ENCODE measurements around the gene LCP1. TPM values are rescaled to one million over a fixed set of nuclear protein-coding genes. Genes with fewer than 3 reads are reported as not detected.

Gene LCP1
- polyA plus RNA-seq, 1 of the 3 experiments (the other 2 are of a cell fraction), result 0.03 TPM

DNA sequence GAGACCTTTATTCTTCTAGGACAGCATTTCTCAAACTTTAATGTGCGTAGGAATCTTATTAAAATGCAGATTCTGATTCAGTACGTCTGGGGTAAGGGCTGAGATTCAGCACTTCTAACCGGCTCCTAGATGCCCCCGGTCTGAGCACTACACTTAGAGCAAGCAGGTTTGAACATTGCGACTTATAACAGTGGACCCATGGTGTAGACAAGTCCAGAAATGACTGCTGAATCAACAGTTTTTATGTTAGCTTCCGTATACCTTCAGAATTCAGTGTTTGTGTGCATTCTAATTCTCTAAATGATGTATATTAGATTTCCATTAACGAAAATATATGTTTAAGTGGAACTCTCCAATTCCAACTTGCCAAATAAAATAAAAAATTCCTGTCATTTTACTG is 59.7 kb downstream of the LCP1 start:
- DNase-seq, result no peak
- H3K9me2 ChIP-seq, result no peaks in the 10 kb centered on the region
- no peak overlapping the region for H2AFZ ChIP-seq (ENCODE audit: low read depth)
- no peaks in the 10 kb centered on the region for H3F3A ChIP-seq (replicated peaks; ENCODE audit: insufficient read depth)
- H3K36me3 ChIP-seq (replicated peaks in 1 of 2; ENCODE audit: control insufficient read depth in 1 of 2, insufficient read depth in 2 of 2, low read length in 1 of 2), result no peaks in the 10 kb centered on the region
- no peaks in the 10 kb centered on the region for H3K9me3 ChIP-seq
- no peaks in the 10 kb centered on the region for H3K27me3 ChIP-seq (ENCODE audit: insufficient read depth)
- no peak overlapping the region for H3K4me2 ChIP-seq
- no peak overlapping the region for H3K27ac ChIP-seq (ENCODE audit: low read depth in 2 of 2, low read length in 1 of 2)
- no peaks in the 10 kb centered on the region for H4K20me1 ChIP-seq (ENCODE audit: insufficient read depth)
- peaks cover 0 to 37% of the 10 kb centered on the region in 2 experiments; a peak in 3 of 4 replicates for H3K4me1 ChIP-seq (ENCODE audit: control insufficient read depth in 1 of 2, insufficient read depth in 2 of 2, low read depth in 1 of 2, low read length in 1 of 2)
- CTCF ChIA-PET, result interaction anchor here (1.0 kb wide), 1 partner anchor 499 kb away, joined by 3 read pairs; no protein-coding TSS in a partner anchor
- no peaks in the 10 kb centered on the region for H3K79me2 ChIP-seq (ENCODE audit: insufficient read depth)
- POLR2A ChIA-PET, result no interaction called here
- H3K9ac ChIP-seq, result no peak overlapping the region
- H3K4me3 ChIP-seq (ENCODE audit: low read depth in 2 of 2, low read length in 1 of 2), result no peak overlapping the region
- TF ChIP-seq RFX5 (IDR thresholded peaks at IDR 0.05; ENCODE audit: low read length) (no peak), RXRA (IDR thresholded peaks at IDR 0.05; ENCODE audit: borderline replicate concordance, low read depth) (no peak), EZH2phosphoT487 (IDR thresholded peaks at IDR 0.05; ENCODE audit: borderline replicate concordance, low read depth) (no peak), ELF1 (IDR thresholded peaks at IDR 0.05) (no peak), MEF2A (IDR thresholded peaks at IDR 0.05; ENCODE audit: borderline replicate concordance, low read depth) (no peak)
- WGBS (ENCODE audit: low lambda C conversion rate), result 78% methylated on average over 7 of the region's 7 CpGs

DNA sequence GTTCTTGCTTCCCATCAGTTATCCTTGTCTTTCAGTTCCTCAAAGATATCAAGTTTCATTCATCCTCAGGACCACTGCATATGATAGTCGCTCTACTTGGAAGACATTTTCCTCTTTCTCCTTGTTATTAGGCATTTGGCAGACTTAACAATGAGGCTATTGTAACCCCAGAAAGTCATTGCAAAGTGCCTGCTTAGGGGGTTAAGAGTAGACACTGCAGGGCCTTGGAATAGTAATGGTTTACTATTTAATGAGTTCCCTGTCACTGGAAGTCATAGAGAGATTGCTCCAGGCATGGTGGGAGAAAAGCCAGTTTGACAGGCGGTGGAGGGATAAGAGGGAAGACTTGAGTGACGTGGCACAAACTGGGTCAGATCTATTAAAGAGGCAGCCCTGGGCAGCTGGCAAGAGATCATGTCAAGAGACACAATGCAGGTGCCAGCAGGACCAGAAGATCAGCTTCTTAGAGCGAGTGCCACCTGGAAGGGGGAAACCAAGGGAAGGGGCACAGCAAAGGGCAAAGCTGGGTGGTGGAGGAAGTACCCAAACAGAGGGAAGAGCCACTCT is 60.3 kb downstream of the LCP1 start:
- no peak overlapping the region for H3K4me3 ChIP-seq (ENCODE audit: low read depth in 2 of 2, low read length in 1 of 2)
- H3F3A ChIP-seq (replicated peaks; ENCODE audit: insufficient read depth), result no peaks in the 10 kb centered on the region
- H3K4me1 ChIP-seq (ENCODE audit: control insufficient read depth in 1 of 2, insufficient read depth in 2 of 2, low read depth in 1 of 2, low read length in 1 of 2), result peaks cover 0 to 37% of the 10 kb centered on the region in 2 experiments; a peak in 3 of 4 replicates
- no peak overlapping the region for H3K4me2 ChIP-seq
- no peaks in the 10 kb centered on the region for H3K27me3 ChIP-seq (ENCODE audit: insufficient read depth)
- no peak for DNase-seq
- 63% methylated on average over 4 of the region's 4 CpGs for WGBS (ENCODE audit: low lambda C conversion rate)
- H3K9me2 ChIP-seq, result no peaks in the 10 kb centered on the region
- H3K36me3 ChIP-seq (replicated peaks in 1 of 2; ENCODE audit: control insufficient read depth in 1 of 2, insufficient read depth in 2 of 2, low read length in 1 of 2), result no peaks in the 10 kb centered on the region
- H3K27ac ChIP-seq (ENCODE audit: low read depth in 2 of 2, low read length in 1 of 2), result no peak overlapping the region
- H4K20me1 ChIP-seq (ENCODE audit: insufficient read depth), result no peaks in the 10 kb centered on the region
- ChIA-PET POLR2A (no interaction called here), CTCF (interaction anchor here (1.0 to 1.2 kb wide), 2 partner anchors 38 to 499 kb away, joined by 3 read pairs; no protein-coding TSS in a partner anchor)
- no peaks in the 10 kb centered on the region for H3K79me2 ChIP-seq (ENCODE audit: insufficient read depth)
- H3K9me3 ChIP-seq, result no peaks in the 10 kb centered on the region
- TF ChIP-seq, protein P1, sequence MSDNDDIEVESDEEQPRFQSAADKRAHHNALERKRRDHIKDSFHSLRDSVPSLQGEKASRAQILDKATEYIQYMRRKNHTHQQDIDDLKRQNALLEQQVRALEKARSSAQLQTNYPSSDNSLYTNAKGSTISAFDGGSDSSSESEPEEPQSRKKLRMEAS (IDR thresholded peaks at IDR 0.05; ENCODE audit: low read depth), result no peak
- TF ChIP-seq JUND (IDR thresholded peaks at IDR 0.05) (no peak), RXRA (IDR thresholded peaks at IDR 0.05; ENCODE audit: borderline replicate concordance, low read depth) (no peak), MXI1 (IDR thresholded peaks at IDR 0.05; ENCODE audit: low read depth, low read length) (no peak), MEF2A (IDR thresholded peaks at IDR 0.05; ENCODE audit: borderline replicate concordance, low read depth) (no peak)
- TF ChIP-seq, protein P2, sequence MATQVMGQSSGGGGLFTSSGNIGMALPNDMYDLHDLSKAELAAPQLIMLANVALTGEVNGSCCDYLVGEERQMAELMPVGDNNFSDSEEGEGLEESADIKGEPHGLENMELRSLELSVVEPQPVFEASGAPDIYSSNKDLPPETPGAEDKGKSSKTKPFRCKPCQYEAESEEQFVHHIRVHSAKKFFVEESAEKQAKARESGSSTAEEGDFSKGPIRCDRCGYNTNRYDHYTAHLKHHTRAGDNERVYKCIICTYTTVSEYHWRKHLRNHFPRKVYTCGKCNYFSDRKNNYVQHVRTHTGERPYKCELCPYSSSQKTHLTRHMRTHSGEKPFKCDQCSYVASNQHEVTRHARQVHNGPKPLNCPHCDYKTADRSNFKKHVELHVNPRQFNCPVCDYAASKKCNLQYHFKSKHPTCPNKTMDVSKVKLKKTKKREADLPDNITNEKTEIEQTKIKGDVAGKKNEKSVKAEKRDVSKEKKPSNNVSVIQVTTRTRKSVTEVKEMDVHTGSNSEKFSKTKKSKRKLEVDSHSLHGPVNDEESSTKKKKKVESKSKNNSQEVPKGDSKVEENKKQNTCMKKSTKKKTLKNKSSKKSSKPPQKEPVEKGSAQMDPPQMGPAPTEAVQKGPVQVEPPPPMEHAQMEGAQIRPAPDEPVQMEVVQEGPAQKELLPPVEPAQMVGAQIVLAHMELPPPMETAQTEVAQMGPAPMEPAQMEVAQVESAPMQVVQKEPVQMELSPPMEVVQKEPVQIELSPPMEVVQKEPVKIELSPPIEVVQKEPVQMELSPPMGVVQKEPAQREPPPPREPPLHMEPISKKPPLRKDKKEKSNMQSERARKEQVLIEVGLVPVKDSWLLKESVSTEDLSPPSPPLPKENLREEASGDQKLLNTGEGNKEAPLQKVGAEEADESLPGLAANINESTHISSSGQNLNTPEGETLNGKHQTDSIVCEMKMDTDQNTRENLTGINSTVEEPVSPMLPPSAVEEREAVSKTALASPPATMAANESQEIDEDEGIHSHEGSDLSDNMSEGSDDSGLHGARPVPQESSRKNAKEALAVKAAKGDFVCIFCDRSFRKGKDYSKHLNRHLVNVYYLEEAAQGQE (IDR thresholded peaks at IDR 0.05; ENCODE audit: low read depth, low read length), result no peak
- no peak overlapping the region for H2AFZ ChIP-seq (ENCODE audit: low read depth)
- H3K9ac ChIP-seq, result no peak overlapping the region
